Measurements from ENCODE around the gene CAPN5.

- TF ChIP-seq RARB (CRISPR knock-in tag; IDR thresholded peaks at IDR 0.05) (no peak), CREB5 (CRISPR knock-in tag; IDR thresholded peaks at IDR 0.05; ENCODE audit: low read depth) (no peak), TCF4 (CRISPR knock-in tag; IDR thresholded peaks at IDR 0.05; ENCODE audit: borderline replicate concordance) (no peak)
These were observed 33.6 kb downstream of the CAPN5 start for GRCh38 chr11:77100166-77101042.

Measured in SK-N-SH treated with all-trans-retinoic acid at 6 μM for 48 hours (cell line).